NB4 (cell line): ENCODE results near the gene GNGT1.

ENCODE experiments used
- DNase-seq: peaks from one replicate; pipeline ENCODE4 v3.0.0; 2010; ENCODE audit warnings: low read depth
- H3K4me3 ChIP-seq: one replicate; pipeline ENCODE4 v1.5.1; 2011; ENCODE audit warnings: mild to moderate bottlenecking, low read depth, low read length, moderate library complexity
- MYC ChIP-seq: IDR thresholded peaks from 2 replicates; pipeline ENCODE4 v1.6.1; 2011; ENCODE audit warnings: low read depth, low read length
- POLR2A ChIP-seq: IDR thresholded peaks from 2 replicates; pipeline ENCODE4 v1.6.1; 2011; ENCODE audit warnings: mild to moderate bottlenecking; ENCODE audit not compliant: insufficient read length; ENCODE audit errors: extremely low read depth
- TF ChIP-seq, protein P1 (sequence below): IDR thresholded peaks from one replicate; pipeline ENCODE4 v1.5.1; 2012; ENCODE audit warnings: low read depth, low read length
- TF ChIP-seq, protein P2 (sequence below): IDR thresholded peaks from 2 replicates; pipeline ENCODE4 v1.6.1; 2011; ENCODE audit warnings: low read depth, low read length

The GNGT1 gene

DNA sequence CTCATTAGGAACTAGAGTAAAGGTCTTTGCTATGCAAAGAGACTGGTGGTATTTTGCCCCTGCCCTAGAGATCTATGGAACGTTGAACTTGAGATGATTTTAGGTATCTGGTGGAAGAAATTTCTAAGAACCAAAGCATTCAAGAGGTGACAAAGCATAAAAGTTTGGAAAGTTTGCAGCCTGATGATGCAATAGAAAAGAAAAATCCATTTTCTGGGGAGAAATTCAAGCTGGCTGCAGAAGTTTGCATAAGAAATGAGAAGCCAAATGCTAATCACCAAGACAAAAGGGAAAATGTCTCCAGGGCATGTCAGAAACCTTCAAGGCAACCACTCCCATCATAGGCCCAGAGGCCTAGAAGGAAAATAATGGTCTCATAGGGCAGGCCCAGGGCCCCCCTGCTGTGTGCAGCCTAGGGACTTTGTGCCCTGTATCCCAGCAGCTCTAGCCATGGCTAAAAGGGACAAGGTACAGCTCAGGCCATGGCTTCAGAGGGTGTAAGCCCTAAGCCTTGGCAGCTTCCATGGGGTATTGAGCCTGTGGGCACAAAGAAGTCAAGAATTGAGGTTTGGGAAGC, 32.3 kb upstream of the GNGT1 start:
- H3K4me3 ChIP-seq, result no peak overlapping the region
- TF ChIP-seq, protein P1, sequence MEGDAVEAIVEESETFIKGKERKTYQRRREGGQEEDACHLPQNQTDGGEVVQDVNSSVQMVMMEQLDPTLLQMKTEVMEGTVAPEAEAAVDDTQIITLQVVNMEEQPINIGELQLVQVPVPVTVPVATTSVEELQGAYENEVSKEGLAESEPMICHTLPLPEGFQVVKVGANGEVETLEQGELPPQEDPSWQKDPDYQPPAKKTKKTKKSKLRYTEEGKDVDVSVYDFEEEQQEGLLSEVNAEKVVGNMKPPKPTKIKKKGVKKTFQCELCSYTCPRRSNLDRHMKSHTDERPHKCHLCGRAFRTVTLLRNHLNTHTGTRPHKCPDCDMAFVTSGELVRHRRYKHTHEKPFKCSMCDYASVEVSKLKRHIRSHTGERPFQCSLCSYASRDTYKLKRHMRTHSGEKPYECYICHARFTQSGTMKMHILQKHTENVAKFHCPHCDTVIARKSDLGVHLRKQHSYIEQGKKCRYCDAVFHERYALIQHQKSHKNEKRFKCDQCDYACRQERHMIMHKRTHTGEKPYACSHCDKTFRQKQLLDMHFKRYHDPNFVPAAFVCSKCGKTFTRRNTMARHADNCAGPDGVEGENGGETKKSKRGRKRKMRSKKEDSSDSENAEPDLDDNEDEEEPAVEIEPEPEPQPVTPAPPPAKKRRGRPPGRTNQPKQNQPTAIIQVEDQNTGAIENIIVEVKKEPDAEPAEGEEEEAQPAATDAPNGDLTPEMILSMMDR, result no peak
- TF ChIP-seq POLR2A (no peak), MYC (no peak)
- TF ChIP-seq, protein P2, sequence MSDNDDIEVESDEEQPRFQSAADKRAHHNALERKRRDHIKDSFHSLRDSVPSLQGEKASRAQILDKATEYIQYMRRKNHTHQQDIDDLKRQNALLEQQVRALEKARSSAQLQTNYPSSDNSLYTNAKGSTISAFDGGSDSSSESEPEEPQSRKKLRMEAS, result no peak
- no peak for DNase-seq

DNA sequence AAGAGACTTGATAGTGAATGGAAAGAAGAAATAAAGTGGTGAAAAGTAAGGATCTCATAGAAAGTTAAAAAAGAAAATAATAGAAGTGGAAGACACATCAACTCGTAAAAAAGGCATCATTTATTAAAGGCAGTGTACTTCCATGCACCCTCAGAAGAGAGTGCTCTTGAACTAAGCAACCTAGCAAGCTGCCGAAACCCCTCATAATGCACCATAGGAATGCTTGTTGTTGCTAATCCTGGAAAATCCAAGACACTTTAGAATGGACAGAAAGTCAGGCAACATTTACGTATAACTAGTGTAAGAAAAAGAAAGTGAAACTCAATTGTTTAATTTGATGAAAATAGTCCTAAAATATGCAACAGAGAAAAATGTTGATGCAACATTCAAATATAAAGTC, 28.6 kb upstream of the GNGT1 start:
- TF ChIP-seq POLR2A, result no peak
- TF ChIP-seq, protein P1, result no peak
- no peak for TF ChIP-seq MYC
- TF ChIP-seq, protein P2, result no peak
- DNase-seq, result no peak
- H3K4me3 ChIP-seq, result no peak overlapping the region

DNA sequence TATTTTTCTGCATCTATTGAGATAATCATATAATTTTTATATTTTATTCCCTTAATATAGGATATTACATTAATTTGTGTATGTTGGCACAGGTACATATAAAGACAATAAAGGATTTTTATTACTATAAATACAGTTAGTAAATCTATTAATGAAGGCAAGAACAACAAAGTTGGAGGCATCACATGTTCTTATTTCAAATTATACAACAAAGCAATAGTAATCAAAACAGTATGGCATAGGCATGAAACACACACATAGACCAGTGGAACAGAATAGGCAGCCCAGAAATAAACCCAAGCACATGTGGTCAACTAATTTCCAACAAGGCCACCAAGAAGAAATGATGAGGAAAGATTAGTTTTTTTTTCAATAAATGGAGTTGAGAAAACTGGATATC, 27.0 kb upstream of the GNGT1 start:
- no peak for DNase-seq
- TF ChIP-seq MYC (no peak), POLR2A (no peak)
- TF ChIP-seq, protein P1, result no peak
- TF ChIP-seq, protein P2, result no peak
- H3K4me3 ChIP-seq, result no peak overlapping the region

DNA sequence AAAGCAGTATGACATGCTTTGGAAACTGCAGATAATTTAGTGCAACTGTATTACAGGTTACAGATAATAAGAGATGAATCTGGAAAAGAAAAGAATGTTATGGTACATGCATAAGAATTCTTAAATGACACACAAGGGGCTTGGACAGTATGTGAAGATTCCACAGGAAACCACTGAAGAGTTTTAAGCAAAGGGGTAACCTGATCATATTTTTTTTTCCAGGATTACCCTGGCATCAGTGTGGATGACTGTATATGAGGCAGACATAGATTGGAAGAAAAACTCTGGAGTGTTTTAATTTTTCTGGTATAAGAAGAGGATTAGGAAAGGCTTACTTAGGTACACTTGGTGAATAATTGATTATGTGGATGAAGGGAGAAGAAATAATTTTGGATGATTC, 23.9 kb upstream of the GNGT1 start:
- no peak for DNase-seq
- TF ChIP-seq, protein P2, result no peak
- no peak overlapping the region for H3K4me3 ChIP-seq

DNA sequence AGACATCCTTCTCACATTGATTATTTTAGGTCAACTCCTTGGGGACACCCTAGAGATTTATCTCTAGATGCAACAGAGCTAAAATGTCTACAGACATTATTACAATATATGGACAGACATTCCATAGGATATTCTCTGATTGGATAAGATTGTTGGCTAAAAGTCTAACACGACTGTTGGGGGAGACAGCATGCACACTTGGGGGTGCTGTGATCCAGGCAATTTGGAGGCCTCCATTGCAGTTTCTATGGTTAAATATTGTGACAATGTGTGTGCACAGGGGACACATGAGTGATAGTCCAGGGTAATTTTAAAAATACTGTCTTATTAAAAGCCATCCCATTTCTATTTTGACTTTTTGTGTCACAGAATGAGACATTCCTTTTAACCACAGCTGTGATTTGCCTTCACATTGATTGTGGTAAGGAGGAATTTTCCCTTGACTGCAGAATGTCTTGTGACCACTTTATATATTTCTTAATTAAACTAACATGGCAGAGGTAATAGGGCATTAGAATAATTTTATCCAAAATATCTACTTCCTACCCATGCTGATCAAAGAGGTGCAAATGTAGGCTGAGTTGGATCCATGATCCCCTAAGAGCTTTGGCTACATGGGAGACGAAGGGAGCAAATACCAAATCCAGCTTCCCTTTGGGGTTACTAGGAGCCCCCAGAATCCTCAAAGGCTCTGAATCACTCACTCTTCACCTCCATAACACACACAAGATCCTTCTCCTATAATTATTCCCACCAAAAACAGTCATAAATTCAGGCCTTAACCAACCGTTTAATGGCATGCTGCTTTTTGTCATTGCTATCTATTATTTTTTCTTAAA, 23.1 kb upstream of the GNGT1 start:
- DNase-seq, result no peak
- TF ChIP-seq, protein P2, result no peak
- TF ChIP-seq MYC (no peak), POLR2A (no peak)
- TF ChIP-seq, protein P1, result no peak
- H3K4me3 ChIP-seq, result no peak overlapping the region

DNA sequence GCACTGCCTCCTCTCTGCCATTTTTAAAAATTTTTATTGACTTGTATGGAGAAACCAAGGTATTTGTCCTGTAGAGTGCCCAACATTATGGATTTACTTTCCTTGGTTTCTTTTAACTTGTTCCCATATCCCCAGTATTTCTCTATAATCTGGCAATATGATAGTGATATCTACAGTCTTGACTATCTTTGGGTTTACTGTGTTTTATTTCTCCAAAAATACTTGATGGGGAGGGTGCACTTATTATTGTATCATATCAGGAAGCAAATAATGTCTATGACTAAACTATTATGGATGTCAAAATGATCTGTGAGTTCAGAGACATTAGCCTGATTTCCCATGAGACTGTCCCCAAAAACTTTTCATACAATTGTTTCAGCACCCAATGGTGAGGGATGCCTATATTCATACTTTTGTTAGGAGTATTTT, 22.4 kb upstream of the GNGT1 start:
- TF ChIP-seq MYC (no peak), POLR2A (no peak)
- TF ChIP-seq, protein P1, result no peak
- TF ChIP-seq, protein P2, result no peak
- no peak overlapping the region for H3K4me3 ChIP-seq
- DNase-seq, result no peak
